K562 (cell line): ENCODE data around the gene MDFIC. TPM values are rescaled to one million over a fixed set of nuclear protein-coding genes. Genes with fewer than 3 reads are reported as not detected.

Experiments used
- ATAC-seq: fragments of 200-7000 bp; cut with Tn5 transposase; 3 replicates; pipeline ENCODE4 v1.9.1; 2020; ENCODE audit warnings: moderate library complexity
- BruUV-seq: library from RNA; stranded (reverse); fragments of 400-500 nt; replicated peaks from 2 replicates; lab custom pipeline; 2021; lab: Mats Ljungman, UMichigan
- CTCF ChIA-PET: fragments of 300-600 bp; formaldehyde crosslinking; extraction: SDS; loops from one replicate; lab custom pipeline; 2021; ENCODE audit warnings: low intra/inter-chr PET ratio; lab: Yijun Ruan, JAX
- POLR2A ChIA-PET: fragments of 300-600, 350-650 bp; sonication (Branson Sonifier 250); formaldehyde crosslinking; extraction: SDS; loops from one replicate; lab custom pipeline; 2021; ENCODE audit warnings: antibody characterized with exemption, inconsistent platforms; lab: Yijun Ruan, JAX
- DNase-seq, 4 experiments: peaks; one replicate each; pipeline versions ENCODE4 v3.0.0 to v3.0.0-alpha.2; 2011 to 2018; ENCODE audit warnings: low spot score in 3 of 4, mixed read lengths in 3 of 4; ENCODE audit errors: extremely low read depth in 1 of 4
- FAIRE-seq: peaks from 2 replicates; lab custom pipeline; 2011; peaks lifted over from hg19 to GRCh38; lab: Jason Lieb, UNC
- H2AFZ ChIP-seq: 2 replicates; pipeline ENCODE4 v1.6.0; 2011; ENCODE audit warnings: low read depth, low read length, control low read depth, inconsistent platforms
- H3K27ac ChIP-seq: fragments of 200-600 bp; 3 replicates; pipeline ENCODE4 v1.8.0; 2011; ENCODE audit warnings: low read depth, mild to moderate bottlenecking, control low read depth, inconsistent platforms, low read length, moderate library complexity, mixed read lengths; ENCODE audit errors: extremely low read depth
- H3K27me3 ChIP-seq, 2 experiments: fragments of 300-600 bp in 1 of 2; 2 replicates in 1 of 2; 3 replicates in 1 of 2; pipeline versions ENCODE4 v1.6.0 to v1.8.0; 2011; ENCODE audit warnings: inconsistent platforms in 2 of 2, low read length in 2 of 2, mild to moderate bottlenecking in 1 of 2, mixed read lengths in 1 of 2, moderate library complexity in 1 of 2; ENCODE audit not compliant: control insufficient read depth in 2 of 2, insufficient read depth in 2 of 2
- H3K36me3 ChIP-seq: fragments of 300-600 bp; 3 replicates; pipeline ENCODE4 v1.8.0; 2011; ENCODE audit warnings: mild to moderate bottlenecking, low read length, inconsistent platforms; ENCODE audit not compliant: control insufficient read depth, insufficient read depth
- H3K4me1 ChIP-seq, 2 experiments: fragments of 200-600 bp in 1 of 2; replicated peaks in 1 of 2; 2 replicates in 1 of 2; 3 replicates in 1 of 2; pipeline versions ENCODE4 v1.5.1 to v1.8.0; 2011; ENCODE audit warnings: inconsistent platforms in 2 of 2, low read length in 2 of 2, mild to moderate bottlenecking in 1 of 2, mixed read lengths in 1 of 2, moderate library complexity in 1 of 2; ENCODE audit not compliant: control insufficient read depth in 2 of 2, insufficient read depth in 2 of 2
- H3K4me2 ChIP-seq: 2 replicates; pipeline ENCODE4 v1.6.1; 2011; ENCODE audit warnings: low read length, control low read depth, inconsistent platforms, mixed read lengths; ENCODE audit not compliant: insufficient read depth
- H3K4me3 ChIP-seq: fragments of 200-600 bp; sonication (generic), shearing (Covaris generic); 2 replicates; pipeline ENCODE4 v1.5.1; 2016; ENCODE audit warnings: control low read depth, inconsistent platforms
- H3K79me2 ChIP-seq: fragments of 200-600 bp; 3 replicates; pipeline ENCODE4 v1.8.0; 2011; ENCODE audit warnings: low read length, inconsistent platforms; ENCODE audit not compliant: control insufficient read depth, insufficient read depth
- H3K9ac ChIP-seq, 2 experiments: 2 replicates each; pipeline versions ENCODE4 v1.6.0 to v1.6.1; 2011; ENCODE audit warnings: low read depth in 2 of 2, low read length in 2 of 2, control low read depth in 1 of 2, inconsistent platforms in 1 of 2, mild to moderate bottlenecking in 1 of 2, mixed read lengths in 1 of 2; ENCODE audit not compliant: insufficient read depth in 1 of 2
- H3K9me1 ChIP-seq: one replicate; pipeline ENCODE4 v1.6.0; 2011; ENCODE audit warnings: inconsistent platforms, mild to moderate bottlenecking, low read length, moderate library complexity; ENCODE audit not compliant: control insufficient read depth, insufficient read depth
- H3K9me3 ChIP-seq: replicated peaks from 2 replicates; pipeline ENCODE4 v1.5.1; 2011; ENCODE audit warnings: low read depth, low read length, inconsistent platforms; ENCODE audit not compliant: control insufficient read depth, insufficient read depth
- H4K20me1 ChIP-seq: replicated peaks from 2 replicates; pipeline ENCODE4 v1.6.1; 2011; ENCODE audit warnings: low read length, inconsistent platforms, mixed read lengths; ENCODE audit not compliant: control insufficient read depth, insufficient read depth
- BCL6 ChIP-seq: fragments of 250-450 bp; sonication (Bioruptor Pico); IDR thresholded peaks from 2 replicates; pipeline ENCODE4 v1.4.0; 2020
- HNRNPK ChIP-seq: fragments of 200-400 bp; formaldehyde crosslinking; IDR thresholded peaks from one replicate; pipeline ENCODE4 v1.6.1; 2018; ENCODE audit warnings: mild to moderate bottlenecking, low read depth, low read length; ENCODE audit not compliant: poor library complexity, severe bottlenecking
- RAD51 ChIP-seq: fragments of 450-650 bp; IDR thresholded peaks from 2 replicates; pipeline ENCODE4 v1.7.1; 2016; ENCODE audit warnings: low read depth, mild to moderate bottlenecking, borderline replicate concordance
- SRSF1 ChIP-seq: fragments of 200-400 bp; formaldehyde crosslinking; IDR thresholded peaks from 2 replicates; pipeline ENCODE4 v1.6.1; 2017; ENCODE audit warnings: mild to moderate bottlenecking, low read depth, low read length, moderate library complexity
- SRSF3 ChIP-seq: fragments of 200-400 bp; formaldehyde crosslinking; IDR thresholded peaks from 2 replicates; pipeline ENCODE4 v1.6.1; 2016; ENCODE audit warnings: mild to moderate bottlenecking, low read length, moderate library complexity; ENCODE audit not compliant: insufficient read depth
- in situ Hi-C: fragments of 300-500 bp; cut with MboI; formaldehyde crosslinking; loops from 4 replicates; pipeline ENCODE4 v1.15.0; 2018; ENCODE audit warnings: inconsistent platforms, mixed read lengths
- intact Hi-C: fragments of 100-400 bp; cut with micrococcal nuclease; formaldehyde crosslinking; loops from 2 replicates; pipeline ENCODE4 v1.14.2; 2022
- polyA plus RNA-seq, 8 experiments: library from polyadenylated mRNA; depleted of rRNA in 4 of 8; stranded (reverse) in 5 of 8; unstranded in 3 of 8; fragments of >200 nt; fragmentation: Nextera tagmentation in 2 of 8; fragmentation: Illumina TruSeq in 1 of 8; extraction: Ambion mirVana in 2 of 8; extraction: Trizol in 1 of 8; gene quantifications; 2 replicates each; pipeline versions ENCODE4 v1.2.1 to v1.2.3, GENCODE V29; 2011 to 2014; ENCODE audit warnings: inconsistent platforms in 1 of 8, missing spikeins in 1 of 8
- total RNA-seq, 7 experiments: library from RNA; depleted of rRNA in 6 of 7; stranded (reverse); fragments of >200 nt in 6 of 7; fragmentation: Illumina TruSeq in 2 of 7; extraction: Trizol in 2 of 7; gene quantifications; 2 replicates each; pipeline versions ENCODE4 v1.2.1 to v1.2.3, GENCODE V29; 2011 to 2021; ENCODE audit warnings: low replicate concordance in 1 of 7
- TF ChIP-seq, protein P1 (sequence below), 2 experiments: fragments of 150-350 bp in 1 of 2; IDR thresholded peaks; 2 replicates each; pipeline ENCODE4 v1.6.1; 2012 to 2016; ENCODE audit warnings: low read depth in 2 of 2, low read length in 2 of 2, mild to moderate bottlenecking in 1 of 2, moderate library complexity in 1 of 2
- TF ChIP-seq, protein P2 (sequence below): fragments of 250-450 bp; sonication (Bioruptor Pico); IDR thresholded peaks from 2 replicates; pipeline ENCODE4 v1.4.0; 2020; ENCODE audit warnings: borderline replicate concordance
- TF ChIP-seq, protein P3 (sequence below): fragments of 450-650 bp; formaldehyde crosslinking; IDR thresholded peaks from 2 replicates; pipeline ENCODE4 v1.4.0; 2020; ENCODE audit warnings: mild to moderate bottlenecking, moderate library complexity

The MDFIC gene
- total and polyA plus RNA-seq, 9 of the 15 experiments (the other 6 are each of a cell fraction or from before 2014, with no cell fraction given) = 0.13 to 0.24 TPM; not detected in 7

DNA sequence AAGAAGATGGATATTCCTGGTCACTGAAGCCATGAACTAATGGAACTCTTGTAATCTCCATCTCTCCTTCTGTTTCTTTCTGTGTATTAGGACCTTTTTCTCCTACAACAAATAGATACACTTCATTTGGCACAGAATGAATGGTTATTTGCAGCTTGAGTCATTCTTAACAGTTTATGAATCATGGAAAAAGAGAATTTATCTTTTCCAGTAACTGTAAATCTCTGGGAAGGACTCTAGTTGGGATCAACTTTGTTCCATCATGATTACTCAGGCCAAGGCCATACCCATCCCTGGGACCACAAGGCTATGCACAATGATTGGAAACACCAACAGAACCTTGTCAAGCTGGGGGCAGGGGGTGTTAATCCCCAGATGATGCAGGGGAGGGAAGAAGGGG lies 36.1 kb upstream of the MDFIC start:
- TF ChIP-seq, protein P1, sequence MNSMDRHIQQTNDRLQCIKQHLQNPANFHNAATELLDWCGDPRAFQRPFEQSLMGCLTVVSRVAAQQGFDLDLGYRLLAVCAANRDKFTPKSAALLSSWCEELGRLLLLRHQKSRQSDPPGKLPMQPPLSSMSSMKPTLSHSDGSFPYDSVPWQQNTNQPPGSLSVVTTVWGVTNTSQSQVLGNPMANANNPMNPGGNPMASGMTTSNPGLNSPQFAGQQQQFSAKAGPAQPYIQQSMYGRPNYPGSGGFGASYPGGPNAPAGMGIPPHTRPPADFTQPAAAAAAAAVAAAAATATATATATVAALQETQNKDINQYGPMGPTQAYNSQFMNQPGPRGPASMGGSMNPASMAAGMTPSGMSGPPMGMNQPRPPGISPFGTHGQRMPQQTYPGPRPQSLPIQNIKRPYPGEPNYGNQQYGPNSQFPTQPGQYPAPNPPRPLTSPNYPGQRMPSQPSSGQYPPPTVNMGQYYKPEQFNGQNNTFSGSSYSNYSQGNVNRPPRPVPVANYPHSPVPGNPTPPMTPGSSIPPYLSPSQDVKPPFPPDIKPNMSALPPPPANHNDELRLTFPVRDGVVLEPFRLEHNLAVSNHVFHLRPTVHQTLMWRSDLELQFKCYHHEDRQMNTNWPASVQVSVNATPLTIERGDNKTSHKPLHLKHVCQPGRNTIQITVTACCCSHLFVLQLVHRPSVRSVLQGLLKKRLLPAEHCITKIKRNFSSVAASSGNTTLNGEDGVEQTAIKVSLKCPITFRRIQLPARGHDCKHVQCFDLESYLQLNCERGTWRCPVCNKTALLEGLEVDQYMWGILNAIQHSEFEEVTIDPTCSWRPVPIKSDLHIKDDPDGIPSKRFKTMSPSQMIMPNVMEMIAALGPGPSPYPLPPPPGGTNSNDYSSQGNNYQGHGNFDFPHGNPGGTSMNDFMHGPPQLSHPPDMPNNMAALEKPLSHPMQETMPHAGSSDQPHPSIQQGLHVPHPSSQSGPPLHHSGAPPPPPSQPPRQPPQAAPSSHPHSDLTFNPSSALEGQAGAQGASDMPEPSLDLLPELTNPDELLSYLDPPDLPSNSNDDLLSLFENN (IDR thresholded peaks at IDR 0.05; ENCODE audit: low read depth in 2 of 2, low read length in 2 of 2) = no peak
- no peak for TF ChIP-seq BCL6 (CRISPR knock-in tag)
- TF ChIP-seq SRSF1 = no peak
- no peak for TF ChIP-seq SRSF3
- TF ChIP-seq, protein P2, sequence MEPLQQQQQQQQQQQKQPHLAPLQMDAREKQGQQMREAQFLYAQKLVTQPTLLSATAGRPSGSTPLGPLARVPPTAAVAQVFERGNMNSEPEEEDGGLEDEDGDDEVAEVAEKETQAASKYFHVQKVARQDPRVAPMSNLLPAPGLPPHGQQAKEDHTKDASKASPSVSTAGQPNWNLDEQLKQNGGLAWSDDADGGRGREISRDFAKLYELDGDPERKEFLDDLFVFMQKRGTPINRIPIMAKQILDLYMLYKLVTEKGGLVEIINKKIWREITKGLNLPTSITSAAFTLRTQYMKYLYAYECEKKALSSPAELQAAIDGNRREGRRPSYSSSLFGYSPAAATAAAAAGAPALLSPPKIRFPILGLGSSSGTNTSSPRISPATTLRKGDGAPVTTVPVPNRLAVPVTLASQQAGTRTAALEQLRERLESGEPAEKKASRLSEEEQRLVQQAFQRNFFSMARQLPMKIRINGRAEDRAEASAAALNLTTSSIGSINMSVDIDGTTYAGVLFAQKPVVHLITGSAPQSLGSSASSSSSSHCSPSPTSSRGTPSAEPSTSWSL = no peak
- TF ChIP-seq RAD51 = no peak
- no peak for TF ChIP-seq HNRNPK
- TF ChIP-seq, protein P3, sequence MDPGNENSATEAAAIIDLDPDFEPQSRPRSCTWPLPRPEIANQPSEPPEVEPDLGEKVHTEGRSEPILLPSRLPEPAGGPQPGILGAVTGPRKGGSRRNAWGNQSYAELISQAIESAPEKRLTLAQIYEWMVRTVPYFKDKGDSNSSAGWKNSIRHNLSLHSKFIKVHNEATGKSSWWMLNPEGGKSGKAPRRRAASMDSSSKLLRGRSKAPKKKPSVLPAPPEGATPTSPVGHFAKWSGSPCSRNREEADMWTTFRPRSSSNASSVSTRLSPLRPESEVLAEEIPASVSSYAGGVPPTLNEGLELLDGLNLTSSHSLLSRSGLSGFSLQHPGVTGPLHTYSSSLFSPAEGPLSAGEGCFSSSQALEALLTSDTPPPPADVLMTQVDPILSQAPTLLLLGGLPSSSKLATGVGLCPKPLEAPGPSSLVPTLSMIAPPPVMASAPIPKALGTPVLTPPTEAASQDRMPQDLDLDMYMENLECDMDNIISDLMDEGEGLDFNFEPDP (CRISPR knock-in tag) = no peak
- H3K27me3 ChIP-seq = no peaks in the 10 kb centered on the region
- H3K27ac ChIP-seq = no peak overlapping the region
- H3K9me1 ChIP-seq = no peaks in the 10 kb centered on the region
- ATAC-seq (no peak), DNase-seq (no peak), FAIRE-seq (no peak)
- intact Hi-C loops (no loop called here), in situ Hi-C loops (no loop called here)
- no peak overlapping the region for H3K9ac ChIP-seq
- no TSS peak for BruUV-seq
- no peaks in the 10 kb centered on the region for H3K9me3 ChIP-seq
- no peak overlapping the region for H3K4me2 ChIP-seq
- H2AFZ ChIP-seq = no peak overlapping the region
- H3K4me1 ChIP-seq = no peaks in the 10 kb centered on the region
- H4K20me1 ChIP-seq = no peaks in the 10 kb centered on the region
- no peaks in the 10 kb centered on the region for H3K79me2 ChIP-seq
- POLR2A ChIA-PET = no interaction called here
- CTCF ChIA-PET = no interaction called here
- no peaks in the 10 kb centered on the region for H3K36me3 ChIP-seq
- H3K4me3 ChIP-seq = no peak overlapping the region
